Dedifferentiated amniotic fluid mesenchymal stem cell (primary cell): ENCODE data around the gene TMEM86A.

ENCODE experiments used
- DNase-seq: peaks from one replicate; pipeline ENCODE4 v3.0.0-alpha.2; 2016; ENCODE audit errors: extremely low spot score

TMEM86A gene

GRCh38 chr11:18700375-18700774, 1.8 kb downstream of the TMEM86A start:
- no peak for DNase-seq

- no peak for DNase-seq
Measured at GRCh38 chr11:18700872-18701271, 2.3 kb downstream of the TMEM86A start.

GRCh38 chr11:18701614-18702216, 3.1 kb downstream of the TMEM86A start:
- DNase-seq, result no peak

- no peak for DNase-seq
Measured at GRCh38 chr11:18703001-18703763, 4.6 kb downstream of the TMEM86A start.

GRCh38 chr11:18704045-18704645, 5.6 kb downstream of the TMEM86A start:
- DNase-seq, result no peak

GRCh38 chr11:18704698-18705097, 6.1 kb downstream of the TMEM86A start:
- no peak for DNase-seq

- DNase-seq, result no peak
Measured at GRCh38 chr11:18705651-18706281, 7.2 kb downstream of the TMEM86A start.

GRCh38 chr11:18706330-18707243, 8.0 kb downstream of the TMEM86A start:
- no peak for DNase-seq

- DNase-seq, result no peak
Measured at GRCh38 chr11:18707811-18708340, 9.3 kb downstream of the TMEM86A start.

GRCh38 chr11:18709414-18709813, 10.8 kb downstream of the TMEM86A start:
- no peak for DNase-seq

GRCh38 chr11:18710545-18710944, 12.0 kb downstream of the TMEM86A start:
- no peak for DNase-seq

GRCh38 chr11:18713646-18714442, 15.3 kb downstream of the TMEM86A start:
- DNase-seq, result no peak

- DNase-seq, result no peak
Measured at GRCh38 chr11:18714443-18714780, 15.8 kb downstream of the TMEM86A start.

GRCh38 chr11:18715476-18715875, 16.9 kb downstream of the TMEM86A start:
- DNase-seq, result no peak

GRCh38 chr11:18720091-18720807, 21.7 kb downstream of the TMEM86A start:
- DNase-seq, result peak; percentile 39

- DNase-seq, result peak; percentile 51
Measured at GRCh38 chr11:18720808-18721560, 22.4 kb downstream of the TMEM86A start.

- no peak for DNase-seq
Measured at GRCh38 chr11:18721561-18722292, 23.1 kb downstream of the TMEM86A start.

GRCh38 chr11:18722293-18722637, 23.7 kb downstream of the TMEM86A start:
- DNase-seq, result no peak

- DNase-seq, result no peak
Measured at GRCh38 chr11:18723991-18724390, 25.4 kb downstream of the TMEM86A start.
